Mesodermal cell (in vitro differentiated cells): ENCODE data around the gene DEXI.

Experiments used
- H3K27ac ChIP-seq: 2 replicates; pipeline ENCODE4 v1.7.0; 2013; ENCODE audit warnings: mild to moderate bottlenecking, low read depth, low read length, moderate library complexity; ENCODE audit not compliant: severe bottlenecking
- H3K36me3 ChIP-seq: 2 replicates; pipeline ENCODE4 v1.7.1; 2013; ENCODE audit warnings: mild to moderate bottlenecking, low read length, moderate library complexity; ENCODE audit not compliant: control insufficient read depth, insufficient read depth
- H3K4me1 ChIP-seq: one replicate; pipeline ENCODE4 v1.7.1; 2013; ENCODE audit warnings: mild to moderate bottlenecking, low read length; ENCODE audit not compliant: insufficient read depth, control insufficient read depth, poor library complexity, severe bottlenecking
- H3K4me3 ChIP-seq: 2 replicates; pipeline ENCODE4 v1.7.0; 2013; ENCODE audit warnings: low read length, control low read depth, mild to moderate bottlenecking; ENCODE audit not compliant: insufficient read depth, poor library complexity, severe bottlenecking; ENCODE audit errors: extremely low read depth
- H3K9me3 ChIP-seq: 2 replicates; pipeline ENCODE4 v1.7.1; 2013; ENCODE audit warnings: mild to moderate bottlenecking, low read length, moderate library complexity; ENCODE audit not compliant: control insufficient read depth
- WGBS, 2 experiments: methylation state at CpG; one replicate each; pipeline ENCODE4 v1.1.5; 2013; ENCODE audit warnings: missing lambda C conversion rate in 2 of 2; ENCODE audit not compliant: insufficient coverage in 2 of 2; 5-methylcytosine and 5-hydroxymethylcytosine counted together

The DEXI gene

GRCh38 chr16:10907757-10908045 lies 34.6 kb downstream of the DEXI start:
- Histone ChIP-seq H3K9me3 (peaks cover 6% of the 10 kb centered on the region), H3K4me1 (no peaks in the 10 kb centered on the region), H3K36me3 (no peaks in the 10 kb centered on the region), H3K4me3 (no peak overlapping the region), H3K27ac (no peak overlapping the region)
- whole genome bisulfite sequencing, 2 experiments: 87 to 91% methylated on average over 21 of the region's 21 CpGs

- Histone ChIP-seq H3K4me3 (no peak overlapping the region), H3K4me1 (no peaks in the 10 kb centered on the region), H3K9me3 (peaks cover 9% of the 10 kb centered on the region), H3K36me3 (no peaks in the 10 kb centered on the region), H3K27ac (no peak overlapping the region)
- 91 to 95% methylated on average over 44 of the region's 46 CpGs for WGBS, 2 experiments
These were observed 35.1 kb downstream of the DEXI start for GRCh38 chr16:10906914-10907756.

DNA sequence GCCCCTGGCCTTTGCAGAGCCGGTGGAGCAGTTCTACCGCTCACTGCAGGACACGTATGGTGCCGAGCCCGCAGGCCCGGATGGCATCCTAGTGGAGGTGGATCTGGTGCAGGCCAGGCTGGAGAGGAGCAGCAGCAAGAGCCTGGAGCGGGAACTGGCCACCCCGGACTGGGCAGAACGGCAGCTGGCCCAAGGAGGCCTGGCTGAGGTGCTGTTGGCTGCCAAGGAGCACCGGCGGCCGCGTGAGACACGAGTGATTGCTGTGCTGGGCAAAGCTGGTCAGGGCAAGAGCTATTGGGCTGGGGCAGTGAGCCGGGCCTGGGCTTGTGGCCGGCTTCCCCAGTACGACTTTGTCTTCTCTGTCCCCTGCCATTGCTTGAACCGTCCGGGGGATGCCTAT lies 35.8 kb downstream of the DEXI start:
- WGBS, 2 experiments: 91 to 94% methylated on average over 15 to 18 of the region's 19 CpGs

DNA sequence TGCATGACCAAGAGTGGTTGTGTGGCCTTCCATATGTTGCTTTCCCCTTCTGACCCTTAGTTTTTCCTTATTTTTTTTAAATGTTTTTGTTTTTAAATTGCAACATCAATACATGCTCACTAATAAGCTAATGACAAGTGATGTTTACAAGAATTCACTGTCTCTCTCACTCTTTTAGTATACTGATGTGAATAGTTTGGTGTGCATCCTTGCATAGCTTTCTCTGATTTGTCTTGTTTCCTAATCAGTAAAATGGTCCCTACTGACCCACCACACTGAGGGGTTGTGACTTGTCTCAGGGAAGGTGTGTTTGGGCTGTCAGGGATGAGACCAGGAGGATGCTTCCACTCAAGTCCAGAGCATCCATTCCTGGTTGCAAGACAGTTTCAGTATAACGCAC lies 39.3 kb downstream of the DEXI start:
- Histone ChIP-seq H3K9me3 (peaks cover 9% of the 10 kb centered on the region), H3K4me3 (no peak overlapping the region), H3K4me1 (no peaks in the 10 kb centered on the region), H3K27ac (no peak overlapping the region), H3K36me3 (no peaks in the 10 kb centered on the region)
- WGBS, 2 experiments: 91 to 100% methylated on average over 1 of the region's 1 CpG

More for the DNA sequence above, 35.8 kb downstream of the DEXI start:
- no peak overlapping the region for H3K4me3 ChIP-seq
- peaks cover 9% of the 10 kb centered on the region for H3K9me3 ChIP-seq
- no peak overlapping the region for H3K27ac ChIP-seq
- H3K36me3 ChIP-seq: no peaks in the 10 kb centered on the region
- H3K4me1 ChIP-seq: no peaks in the 10 kb centered on the region

DNA sequence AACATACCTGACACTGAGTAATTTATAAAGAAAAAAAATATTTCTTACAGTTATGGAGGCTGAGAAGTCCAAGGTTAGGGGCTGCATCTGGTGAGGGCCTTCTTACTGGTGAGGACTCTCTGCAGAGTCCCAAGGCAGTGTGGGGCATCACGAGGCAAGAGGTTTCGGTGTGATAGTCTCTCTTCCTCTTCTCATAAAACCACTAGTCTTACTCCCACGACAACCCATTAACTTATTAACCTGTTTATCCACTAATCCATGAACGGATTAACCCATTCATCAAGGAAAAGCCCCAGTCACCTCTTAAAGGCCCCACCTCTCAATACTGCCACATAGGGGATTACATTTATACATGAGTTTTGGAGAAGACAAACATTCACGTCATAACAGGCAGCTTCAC lies 45.1 kb downstream of the DEXI start:
- 72 to 95% methylated on average over 3 to 5 of the region's 5 CpGs for WGBS, 2 experiments
- H3K9me3 ChIP-seq: no peaks in the 10 kb centered on the region
- no peaks in the 10 kb centered on the region for H3K4me1 ChIP-seq
- H3K4me3 ChIP-seq: no peak overlapping the region
- H3K27ac ChIP-seq: no peak overlapping the region
- H3K36me3 ChIP-seq: no peaks in the 10 kb centered on the region

DNA sequence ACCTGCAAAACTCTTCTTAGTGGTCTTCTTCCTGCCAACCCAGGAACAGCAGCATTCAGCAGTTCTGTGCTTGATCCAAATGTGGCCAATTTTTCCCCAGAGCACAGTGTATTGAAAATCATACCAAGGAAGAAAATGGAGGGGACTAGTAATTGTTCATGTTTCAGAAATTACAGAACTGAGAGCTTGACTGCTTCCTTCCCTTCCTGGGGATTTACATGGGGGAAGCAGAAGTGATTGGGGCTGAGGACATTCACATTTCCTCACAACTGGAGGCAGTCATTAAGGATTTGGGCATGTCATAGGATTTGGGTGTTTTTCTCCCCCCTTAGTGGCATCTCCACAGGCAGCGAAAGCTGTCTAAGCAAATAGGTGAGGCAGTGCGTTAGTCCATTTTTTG lies 45.5 kb downstream of the DEXI start:
- no CpG with 5 or more reads among the region's 2 CpGs for WGBS, 2 experiments
- no peak overlapping the region for H3K27ac ChIP-seq

DNA sequence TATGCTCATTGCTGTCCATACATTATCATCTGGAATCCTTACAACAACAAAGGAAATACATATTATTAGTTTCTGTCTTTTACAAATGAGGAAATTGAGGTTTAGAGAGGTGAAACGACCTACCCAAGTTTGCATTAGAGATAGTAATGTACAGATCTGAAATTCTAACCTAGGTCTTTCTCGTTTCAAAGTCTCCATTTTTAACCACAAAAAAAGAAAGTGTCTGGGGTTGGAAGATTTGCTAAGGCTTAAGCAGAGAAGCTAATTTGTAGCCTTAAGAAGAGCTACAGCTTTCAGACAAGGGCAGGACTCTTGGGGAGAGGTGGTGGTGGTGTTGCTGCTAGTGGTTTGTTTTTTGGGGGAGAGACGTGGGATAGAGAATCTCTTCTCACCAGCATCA lies 46.1 kb downstream of the DEXI start:
- no peak overlapping the region for H3K4me3 ChIP-seq
- no peaks in the 10 kb centered on the region for H3K36me3 ChIP-seq
- H3K27ac ChIP-seq: no peak overlapping the region
- no peaks in the 10 kb centered on the region for H3K9me3 ChIP-seq
- H3K4me1 ChIP-seq: no peaks in the 10 kb centered on the region
- no CpG with 5 or more reads among the region's 3 CpGs for WGBS, 2 experiments

More for the DNA sequence above, 45.5 kb downstream of the DEXI start:
- Histone ChIP-seq H3K4me3 (no peak overlapping the region), H3K4me1 (no peaks in the 10 kb centered on the region), H3K36me3 (no peaks in the 10 kb centered on the region), H3K9me3 (no peaks in the 10 kb centered on the region)

DNA sequence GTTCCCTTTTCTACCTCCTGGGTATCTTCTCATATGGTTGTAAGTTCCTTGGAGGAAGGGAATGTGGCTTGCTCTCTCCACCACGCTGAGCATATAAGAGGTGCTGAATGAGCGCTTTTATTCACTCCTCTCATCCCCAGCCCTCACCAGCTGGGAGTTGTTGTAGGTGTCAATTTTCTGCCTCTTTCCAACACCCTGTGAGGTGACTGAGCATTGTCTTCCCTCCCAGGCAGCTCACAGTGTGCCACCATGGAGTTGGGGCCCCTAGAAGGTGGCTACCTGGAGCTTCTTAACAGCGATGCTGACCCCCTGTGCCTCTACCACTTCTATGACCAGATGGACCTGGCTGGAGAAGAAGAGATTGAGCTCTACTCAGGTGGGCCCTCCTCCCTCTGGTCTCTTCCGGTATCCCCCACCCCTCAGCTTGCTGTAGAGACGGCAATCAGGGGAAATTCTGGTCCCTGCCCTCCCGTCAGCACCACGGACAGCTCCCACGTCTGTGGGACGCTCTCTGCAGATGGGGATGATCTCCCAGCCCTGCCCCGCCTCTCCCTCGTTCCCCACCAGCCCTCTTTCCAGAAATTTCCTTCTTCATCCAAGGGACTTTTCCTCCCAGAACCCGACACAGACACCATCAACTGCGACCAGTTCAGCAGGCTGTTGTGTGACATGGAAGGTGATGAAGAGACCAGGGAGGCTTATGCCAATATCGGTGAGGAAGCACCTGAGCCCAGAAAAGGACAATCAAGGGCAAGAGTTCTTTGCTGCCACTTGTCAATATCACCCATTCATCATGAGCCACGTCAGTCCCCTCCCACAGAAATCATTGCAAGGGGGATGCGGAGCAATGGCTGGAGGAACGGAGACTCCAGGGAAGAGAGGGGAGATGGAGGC lies 47.0 kb downstream of the DEXI start:
- H3K4me1 ChIP-seq: no peaks in the 10 kb centered on the region
- H3K9me3 ChIP-seq: no peaks in the 10 kb centered on the region
- H3K4me3 ChIP-seq: no peak overlapping the region
- H3K27ac ChIP-seq: no peak overlapping the region
- 4 to 14% methylated on average over 2 to 6 of the region's 17 CpGs for WGBS, 2 experiments
- H3K36me3 ChIP-seq: no peaks in the 10 kb centered on the region

DNA sequence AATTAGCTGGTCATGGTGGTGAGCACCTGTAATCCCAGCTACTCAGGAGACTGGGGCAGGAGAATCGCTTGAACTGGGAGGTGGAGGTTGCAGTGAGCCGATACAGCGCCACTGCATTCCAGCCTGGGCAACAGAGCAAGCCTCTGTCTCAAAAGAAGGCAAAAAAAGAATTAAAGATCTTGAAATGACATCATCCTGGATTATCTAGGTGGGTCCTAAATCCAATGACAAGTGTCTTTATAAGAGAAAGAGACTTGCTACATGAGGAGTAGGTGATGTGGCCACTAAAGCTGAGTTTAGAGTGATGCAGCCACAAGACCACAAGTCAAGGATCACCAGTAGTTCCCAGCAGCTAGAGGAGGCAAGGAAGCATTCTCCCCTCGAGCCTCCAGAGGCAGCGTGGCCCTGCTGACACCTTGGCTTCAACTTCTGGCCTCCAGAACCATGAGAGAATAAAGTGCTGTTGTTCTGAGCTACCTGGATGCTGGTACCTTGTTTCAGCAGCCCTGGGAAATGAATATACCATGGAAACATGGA lies 49.4 kb downstream of the DEXI start:
- Histone ChIP-seq H3K36me3 (no peaks in the 10 kb centered on the region), H3K4me3 (no peak overlapping the region), H3K4me1 (no peaks in the 10 kb centered on the region), H3K27ac (no peak overlapping the region), H3K9me3 (no peaks in the 10 kb centered on the region)
- 67 to 77% methylated on average over 4 to 5 of the region's 5 CpGs for WGBS, 2 experiments

DNA sequence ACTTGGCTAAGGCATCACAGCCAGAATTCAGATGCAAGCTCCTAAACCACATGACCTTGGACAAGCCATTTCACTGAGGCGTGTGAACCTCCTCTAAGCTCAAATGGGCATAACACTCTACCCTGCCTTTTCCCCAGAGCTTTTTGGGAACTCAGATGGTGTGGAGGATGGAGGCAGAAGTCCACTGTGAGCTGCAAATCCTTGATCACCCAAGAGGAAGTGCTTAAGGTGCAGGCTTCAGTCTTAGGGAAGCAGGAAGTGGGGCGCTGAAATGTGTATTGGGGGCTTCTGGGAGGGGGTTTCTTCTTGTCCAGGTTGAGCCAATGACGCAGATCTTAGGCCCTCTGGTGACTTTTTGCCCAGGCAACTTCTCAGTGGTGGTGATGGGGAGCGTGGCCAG lies 52.4 kb downstream of the DEXI start:
- 93 to 94% methylated on average over 2 to 3 of the region's 4 CpGs for WGBS, 2 experiments
- Histone ChIP-seq H3K9me3 (no peaks in the 10 kb centered on the region), H3K4me3 (no peak overlapping the region), H3K27ac (no peak overlapping the region), H3K4me1 (no peaks in the 10 kb centered on the region), H3K36me3 (no peaks in the 10 kb centered on the region)
